Endothelial cell (in vitro differentiated cells): ENCODE data around the gene EFHC2. TPM values are rescaled to one million over a fixed set of nuclear protein-coding genes. Genes with fewer than 3 reads are reported as not detected.

ENCODE experiments used
- DNase-seq: peaks from one replicate; pipeline ENCODE4 v3.0.0; 2021; ENCODE audit warnings: low spot score
- H3K27ac Mint-ChIP-seq: one replicate; pipeline ENCODE4 v1.8.0; 2021; ENCODE audit warnings: mixed read lengths, inconsistent platforms; ENCODE audit not compliant: unreplicated experiment
- H3K27me3 Mint-ChIP-seq: one replicate; pipeline ENCODE4 v1.8.0; 2021; ENCODE audit warnings: mild to moderate bottlenecking, moderate library complexity, mixed read lengths, inconsistent platforms; ENCODE audit not compliant: unreplicated experiment
- H3K36me3 Mint-ChIP-seq: one replicate; pipeline ENCODE4 v1.8.0; 2021; ENCODE audit warnings: mild to moderate bottlenecking, low read depth, mixed read lengths, inconsistent platforms; ENCODE audit not compliant: unreplicated experiment
- H3K4me1 Mint-ChIP-seq: one replicate; pipeline ENCODE4 v1.8.0; 2021; ENCODE audit warnings: mild to moderate bottlenecking, mixed read lengths, inconsistent platforms; ENCODE audit not compliant: unreplicated experiment
- H3K4me3 Mint-ChIP-seq: one replicate; pipeline ENCODE4 v1.8.0; 2021; ENCODE audit warnings: mild to moderate bottlenecking, mixed read lengths, inconsistent platforms; ENCODE audit not compliant: unreplicated experiment
- H3K9me3 Mint-ChIP-seq: one replicate; pipeline ENCODE4 v1.8.0; 2021; ENCODE audit warnings: mixed read lengths, inconsistent platforms; ENCODE audit not compliant: unreplicated experiment
- total RNA-seq: library from RNA; stranded (reverse); fragmentation: NEBNext Ultra II Directional; extraction: Animal tissue kit (Norgen Biotek cat#: 25700); gene quantifications from one replicate; pipeline ENCODE4 v1.2.1, GENCODE V29; 2021; ENCODE audit not compliant: unreplicated experiment
- TF ChIP-seq, protein P1 (sequence below): fragments of 200-600 bp; sonication (generic); IDR thresholded peaks from one replicate; pipeline ENCODE4 v1.5.0; 2021; ENCODE audit warnings: antibody characterized with exemption; ENCODE audit not compliant: unreplicated experiment

Gene EFHC2
- total RNA-seq, 1 donor from 2014 or later, result 0.41 TPM

DNA sequence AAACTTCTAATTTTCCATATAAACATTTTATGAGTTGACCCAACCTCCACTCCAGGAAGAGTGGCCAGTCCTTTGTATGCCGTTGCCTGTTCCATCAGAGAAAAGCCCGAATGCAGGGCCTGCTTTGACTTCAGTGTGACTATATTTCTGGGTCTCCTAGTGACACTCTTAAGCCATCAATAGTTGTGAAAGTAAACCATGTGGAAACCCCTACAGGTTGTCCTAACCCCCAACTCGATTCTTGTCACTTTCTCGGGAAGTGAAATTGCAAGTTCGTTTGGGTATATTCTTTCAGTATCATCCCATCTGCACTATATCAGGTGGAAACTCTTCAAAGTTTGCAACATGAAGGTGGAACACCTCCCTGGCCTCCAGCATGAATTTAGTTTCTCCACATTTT is 52.8 kb downstream of the EFHC2 start:
- no peaks in the 10 kb centered on the region for H3K27me3 Mint-ChIP-seq
- H3K27ac Mint-ChIP-seq, result no peak overlapping the region
- TF ChIP-seq, protein P1, sequence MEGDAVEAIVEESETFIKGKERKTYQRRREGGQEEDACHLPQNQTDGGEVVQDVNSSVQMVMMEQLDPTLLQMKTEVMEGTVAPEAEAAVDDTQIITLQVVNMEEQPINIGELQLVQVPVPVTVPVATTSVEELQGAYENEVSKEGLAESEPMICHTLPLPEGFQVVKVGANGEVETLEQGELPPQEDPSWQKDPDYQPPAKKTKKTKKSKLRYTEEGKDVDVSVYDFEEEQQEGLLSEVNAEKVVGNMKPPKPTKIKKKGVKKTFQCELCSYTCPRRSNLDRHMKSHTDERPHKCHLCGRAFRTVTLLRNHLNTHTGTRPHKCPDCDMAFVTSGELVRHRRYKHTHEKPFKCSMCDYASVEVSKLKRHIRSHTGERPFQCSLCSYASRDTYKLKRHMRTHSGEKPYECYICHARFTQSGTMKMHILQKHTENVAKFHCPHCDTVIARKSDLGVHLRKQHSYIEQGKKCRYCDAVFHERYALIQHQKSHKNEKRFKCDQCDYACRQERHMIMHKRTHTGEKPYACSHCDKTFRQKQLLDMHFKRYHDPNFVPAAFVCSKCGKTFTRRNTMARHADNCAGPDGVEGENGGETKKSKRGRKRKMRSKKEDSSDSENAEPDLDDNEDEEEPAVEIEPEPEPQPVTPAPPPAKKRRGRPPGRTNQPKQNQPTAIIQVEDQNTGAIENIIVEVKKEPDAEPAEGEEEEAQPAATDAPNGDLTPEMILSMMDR, result no peak
- H3K36me3 Mint-ChIP-seq, result no peaks in the 10 kb centered on the region
- no peaks in the 10 kb centered on the region for H3K4me1 Mint-ChIP-seq
- H3K9me3 Mint-ChIP-seq, result no peaks in the 10 kb centered on the region
- DNase-seq, result no peak
- H3K4me3 Mint-ChIP-seq, result no peak overlapping the region

DNA sequence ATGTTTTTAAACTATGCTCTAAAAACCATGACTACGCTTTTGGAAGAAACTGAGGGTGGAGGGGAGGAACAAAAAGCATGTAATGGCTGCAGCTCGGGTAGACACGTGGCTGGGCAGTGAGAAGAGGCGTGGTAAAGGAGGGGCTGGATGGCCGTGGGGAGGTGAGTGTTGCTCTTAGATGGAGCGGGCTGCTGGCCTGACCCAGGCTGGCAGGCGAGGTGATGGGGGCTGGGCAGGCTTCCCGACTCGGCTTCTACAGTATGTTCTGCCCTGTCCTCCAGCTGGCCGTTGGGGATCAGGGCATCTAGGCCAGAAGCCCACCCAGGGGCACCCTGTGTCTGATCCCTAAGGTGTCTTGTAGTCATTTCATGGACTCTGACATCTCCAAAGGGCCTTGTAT is 60.7 kb downstream of the EFHC2 start:
- Mint-ChIP-seq H3K27ac (no peak overlapping the region), H3K27me3 (no peaks in the 10 kb centered on the region), H3K4me1 (no peaks in the 10 kb centered on the region), H3K4me3 (no peak overlapping the region), H3K36me3 (no peaks in the 10 kb centered on the region), H3K9me3 (no peaks in the 10 kb centered on the region)
- TF ChIP-seq, protein P1, result no peak
- DNase-seq, result no peak

DNA sequence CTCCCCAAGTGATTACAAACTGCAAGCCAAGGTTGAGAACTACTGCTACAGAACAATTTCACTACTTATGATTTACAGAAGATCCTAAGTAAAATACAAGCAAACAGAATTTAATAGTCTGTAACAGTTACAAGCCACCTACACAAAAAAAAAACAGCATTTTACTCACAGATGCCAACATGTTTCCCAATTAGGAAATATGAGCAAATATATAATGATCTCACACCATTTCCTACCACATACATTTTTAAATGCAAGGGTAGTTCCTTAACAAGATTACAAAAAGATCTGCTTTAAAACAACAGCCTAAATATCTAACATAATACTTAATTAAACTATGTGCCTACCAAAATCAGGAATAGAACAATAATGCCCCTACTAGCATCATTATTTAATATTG is 63.4 kb downstream of the EFHC2 start:
- H3K36me3 Mint-ChIP-seq, result no peaks in the 10 kb centered on the region

DNA sequence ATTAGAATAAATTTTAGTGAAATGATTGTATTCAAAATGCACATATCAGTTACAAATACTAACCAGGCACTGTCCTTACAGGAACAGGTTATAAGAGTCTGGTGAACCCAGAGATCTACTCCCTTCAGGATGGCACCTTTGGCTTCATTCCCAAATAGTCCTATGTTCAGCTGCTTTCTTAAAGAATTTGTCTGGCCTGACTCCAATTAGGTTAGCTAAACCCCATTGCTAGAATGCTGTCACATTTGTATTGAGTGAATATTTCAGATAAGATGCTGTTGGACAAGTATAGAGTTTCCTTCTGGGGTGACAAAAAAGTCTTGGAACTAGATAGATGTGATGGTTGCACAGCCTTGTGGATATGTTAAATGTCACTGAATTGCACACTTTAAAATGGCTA is 69.4 kb downstream of the EFHC2 start:
- Mint-ChIP-seq H3K4me1 (no peaks in the 10 kb centered on the region), H3K27ac (no peak overlapping the region), H3K9me3 (no peaks in the 10 kb centered on the region), H3K27me3 (no peaks in the 10 kb centered on the region), H3K36me3 (no peaks in the 10 kb centered on the region), H3K4me3 (no peak overlapping the region)
- no peak for DNase-seq
- TF ChIP-seq, protein P1, result no peak

More for the DNA sequence above, 63.4 kb downstream of the EFHC2 start:
- H3K4me3 Mint-ChIP-seq, result no peak overlapping the region
- H3K9me3 Mint-ChIP-seq, result no peaks in the 10 kb centered on the region
- H3K27ac Mint-ChIP-seq, result no peak overlapping the region
- DNase-seq, result no peak
- no peaks in the 10 kb centered on the region for H3K27me3 Mint-ChIP-seq
- H3K4me1 Mint-ChIP-seq, result no peaks in the 10 kb centered on the region
- TF ChIP-seq, protein P1, result no peak

DNA sequence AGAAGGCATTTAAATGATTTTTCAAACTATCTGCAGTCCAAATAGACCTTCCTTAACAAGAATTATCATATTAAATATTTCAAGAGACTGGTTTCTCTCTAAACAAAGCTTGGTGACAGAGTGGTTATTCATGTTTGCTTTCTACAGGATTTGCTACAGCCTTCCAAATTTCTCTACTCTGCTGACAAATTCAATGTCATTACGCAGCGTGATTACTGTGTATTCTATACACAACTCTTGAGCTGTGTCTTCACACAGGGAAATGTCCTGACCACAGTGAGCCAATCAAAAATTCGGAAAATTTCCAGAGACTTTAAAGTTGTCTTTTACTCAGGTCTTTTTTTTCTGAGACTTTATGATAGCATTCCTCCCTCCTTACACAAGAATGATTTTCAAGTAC is 75.6 kb downstream of the EFHC2 start:
- H3K27ac Mint-ChIP-seq, result no peak overlapping the region

More for the DNA sequence above, 75.6 kb downstream of the EFHC2 start:
- Mint-ChIP-seq H3K36me3 (no peaks in the 10 kb centered on the region), H3K4me1 (no peaks in the 10 kb centered on the region), H3K27me3 (peaks cover 2% of the 10 kb centered on the region), H3K9me3 (no peaks in the 10 kb centered on the region), H3K4me3 (no peak overlapping the region)
- TF ChIP-seq, protein P1, result no peak
- no peak for DNase-seq
